HCT116 (cell line): Measurements from ENCODE around the gene INPP4A. TPM values are rescaled to one million over a fixed set of nuclear protein-coding genes. Genes with fewer than 3 reads are reported as not detected.

Experiments used
- ATAC-seq: fragments of 200-7000 bp; cut with Tn5 transposase; 2 replicates; pipeline ENCODE4 v1.9.1; 2020; ENCODE audit warnings: mild to moderate bottlenecking, moderate library complexity
- BruUV-seq: library from RNA; stranded (reverse); fragments of 400-500 nt; replicated peaks from 2 replicates; lab custom pipeline; 2021; lab: Mats Ljungman, UMichigan
- CTCF ChIA-PET: fragments of 300-600 bp; sonication (Branson Sonifier 250); formaldehyde crosslinking; loops from one replicate; lab custom pipeline; 2021; ENCODE audit warnings: antibody characterized with exemption; lab: Charles Lee
- POLR2A ChIA-PET: fragments of 300-600, 350-600 bp; sonication (Branson Sonifier 250); formaldehyde crosslinking; loops from one replicate; lab custom pipeline; 2021; ENCODE audit warnings: antibody characterized with exemption; lab: Charles Lee
- RAD21 ChIA-PET, 2 experiments: fragments of 300-600 bp; sonication (Branson Sonifier 250); formaldehyde crosslinking; loops; one replicate each; lab custom pipeline; 2023; ENCODE audit warnings: low total read pairs in 2 of 2; ENCODE audit not compliant: uncharacterized antibody in 2 of 2, unreplicated experiment in 2 of 2, low non-redundant PET in 1 of 2; lab: Charles Lee
- DNase-seq: peaks from one replicate; pipeline ENCODE4 v3.0.0-alpha.2; 2010; ENCODE audit warnings: low read depth, low spot score
- H2AFZ ChIP-seq: fragments of 200-600 bp; shearing (Covaris generic), sonication (generic); 2 replicates; pipeline ENCODE4 v1.6.1; 2017; ENCODE audit warnings: low read depth, mixed run types, mixed read lengths, antibody characterized with exemption, low read length; ENCODE audit not compliant: poor library complexity, severe bottlenecking
- H3K27ac ChIP-seq: 2 replicates; pipeline ENCODE4 v1.5.1; 2012; ENCODE audit warnings: low read depth, low read length
- H3K27me3 ChIP-seq: fragments of 200-600 bp; sonication (generic); 2 replicates; pipeline ENCODE4 v1.6.1; 2016; ENCODE audit warnings: mixed run types, low read length, mixed read lengths; ENCODE audit not compliant: insufficient read depth
- H3K36me3 ChIP-seq, 2 experiments: fragments of 200-500 bp in 1 of 2; fragments of 200-600 bp in 1 of 2; sonication (Bioruptor generic) in 1 of 2; sonication (generic) in 1 of 2; 2 replicates each; pipeline versions ENCODE4 v1.5.1 to v1.6.1; 2014 to 2016; ENCODE audit warnings: low read length in 2 of 2, inconsistent platforms in 1 of 2, mixed read lengths in 1 of 2, mixed run types in 1 of 2; ENCODE audit not compliant: insufficient read depth in 2 of 2, control insufficient read depth in 1 of 2
- H3K4me1 ChIP-seq, 2 experiments: fragments of 200-600 bp in 1 of 2; sonication (generic) in 1 of 2; 2 replicates each; pipeline versions ENCODE4 v1.5.1 to v1.6.1; 2012 to 2017; ENCODE audit warnings: low read length in 2 of 2, inconsistent platforms in 1 of 2, mild to moderate bottlenecking in 1 of 2, mixed read lengths in 1 of 2, mixed run types in 1 of 2, moderate library complexity in 1 of 2; ENCODE audit not compliant: insufficient read depth in 2 of 2, control insufficient read depth in 1 of 2
- H3K4me2 ChIP-seq: fragments of 200-600 bp; sonication (generic); 2 replicates; pipeline ENCODE4 v1.6.1; 2017; ENCODE audit warnings: mixed run types, low read length, mixed read lengths
- H3K4me3 ChIP-seq, 2 experiments: fragments of 200-600 bp in 1 of 2; sonication (generic) in 1 of 2; replicated peaks in 1 of 2; 2 replicates each; pipeline ENCODE4 v1.5.1; 2011 to 2016; ENCODE audit warnings: low read length in 2 of 2, control low read depth in 1 of 2, low read depth in 1 of 2, mild to moderate bottlenecking in 1 of 2, mixed read lengths in 1 of 2, mixed run types in 1 of 2
- H3K79me2 ChIP-seq: fragments of 200-600 bp; sonication (generic); 2 replicates; pipeline ENCODE4 v1.6.1; 2017; ENCODE audit warnings: mild to moderate bottlenecking, mixed run types, low read length, moderate library complexity, mixed read lengths; ENCODE audit not compliant: insufficient read depth
- H3K9ac ChIP-seq: fragments of 200-600 bp; sonication (generic); 2 replicates; pipeline ENCODE4 v1.6.1; 2016; ENCODE audit warnings: low read length, mixed read lengths
- H3K9me2 ChIP-seq: fragments of 200-600 bp; sonication (generic), shearing (Covaris generic); 2 replicates; pipeline ENCODE4 v1.6.1; 2017; ENCODE audit warnings: mixed run types, mild to moderate bottlenecking, moderate library complexity; ENCODE audit not compliant: insufficient read depth
- H3K9me3 ChIP-seq, 2 experiments: fragments of 200-500 bp in 1 of 2; fragments of 200-600 bp in 1 of 2; sonication (Bioruptor generic) in 1 of 2; sonication (generic) in 1 of 2; 2 replicates each; pipeline ENCODE4 v1.6.1; 2014 to 2017; ENCODE audit warnings: low read length in 2 of 2, mixed read lengths in 2 of 2, inconsistent platforms in 1 of 2, low read depth in 1 of 2, mild to moderate bottlenecking in 1 of 2, mixed run types in 1 of 2, moderate library complexity in 1 of 2; ENCODE audit not compliant: control insufficient read depth in 1 of 2, insufficient read depth in 1 of 2
- H4K20me1 ChIP-seq: fragments of 200-600 bp; sonication (generic), shearing (Covaris generic); 2 replicates; pipeline ENCODE4 v1.6.1; 2017; ENCODE audit warnings: mixed run types, mild to moderate bottlenecking, moderate library complexity; ENCODE audit not compliant: insufficient read depth
- ATF3 ChIP-seq: IDR thresholded peaks from 2 replicates; pipeline ENCODE4 v1.6.1; 2012
- CEBPB ChIP-seq: IDR thresholded peaks from 2 replicates; pipeline ENCODE4 v1.6.1; 2012; ENCODE audit warnings: low read depth
- EGR1 ChIP-seq: IDR thresholded peaks from 2 replicates; pipeline ENCODE4 v1.6.1; 2012; ENCODE audit warnings: low read depth
- ELF1 ChIP-seq: IDR thresholded peaks from 2 replicates; pipeline ENCODE4 v1.6.1; 2012; ENCODE audit warnings: low read depth, borderline replicate concordance
- EZH2 ChIP-seq: fragments of 200-600 bp; sonication (generic); IDR thresholded peaks from 2 replicates; pipeline ENCODE4 v1.6.1; 2017; ENCODE audit warnings: antibody characterized with exemption, mixed run types
- EZH2phosphoT487 ChIP-seq: fragments of 200-600 bp; IDR thresholded peaks from 2 replicates; pipeline ENCODE4 v1.6.1; 2018; ENCODE audit warnings: antibody characterized with exemption, borderline replicate concordance
- FOSL1 ChIP-seq: IDR thresholded peaks from 2 replicates; pipeline ENCODE4 v1.6.1; 2012; ENCODE audit warnings: low read depth
- JUND ChIP-seq: IDR thresholded peaks from 2 replicates; pipeline ENCODE4 v1.6.1; 2012
- MAX ChIP-seq: IDR thresholded peaks from 2 replicates; pipeline ENCODE4 v1.6.1; 2012
- POLR2A ChIP-seq: IDR thresholded peaks from 2 replicates; pipeline ENCODE4 v1.7.0; 2011; ENCODE audit warnings: borderline replicate concordance; ENCODE audit not compliant: insufficient read depth, insufficient read length; ENCODE audit errors: extremely low read depth
- RAD21 ChIP-seq: IDR thresholded peaks from 2 replicates; pipeline ENCODE4 v1.6.1; 2012; ENCODE audit warnings: low read depth, mild to moderate bottlenecking
- TCF7L2 ChIP-seq: IDR thresholded peaks from 2 replicates; pipeline ENCODE4 v1.7.0; 2011; ENCODE audit warnings: borderline replicate concordance, inconsistent platforms; ENCODE audit not compliant: insufficient read depth, insufficient read length; ENCODE audit errors: extremely low read depth
- ZNF274 ChIP-seq: fragments of 200-500 bp; sonication (Bioruptor generic); IDR thresholded peaks from 2 replicates; pipeline ENCODE4 v1.6.1; 2014; ENCODE audit warnings: mild to moderate bottlenecking, low read depth, low read length, inconsistent platforms
- intact Hi-C: fragments of 100-400 bp; cut with micrococcal nuclease; formaldehyde crosslinking; loops from 2 replicates; pipeline ENCODE4 v1.10.0; 2022
- total RNA-seq: library from RNA; stranded (reverse); gene quantifications from one replicate; pipeline ENCODE4 v1.2.1, GENCODE V29; 2021; ENCODE audit not compliant: unreplicated experiment
- TF ChIP-seq, protein P1 (sequence below): IDR thresholded peaks from 2 replicates; pipeline ENCODE4 v1.6.1; 2012; ENCODE audit warnings: low read depth
- TF ChIP-seq, protein P2 (sequence below), 3 experiments: fragments of 200-600 bp in 1 of 3; sonication (generic) in 1 of 3; IDR thresholded peaks in 2 of 3; conservative IDR thresholded peaks in 1 of 3; 2 replicates each; pipeline ENCODE4 v1.5.1; 2012 to 2017; ENCODE audit warnings: low read depth in 2 of 3, low read length in 2 of 3, antibody characterized with exemption in 1 of 3, borderline replicate concordance in 1 of 3, control low read depth in 1 of 3, mild to moderate bottlenecking in 1 of 3, mixed read lengths in 1 of 3, mixed run types in 1 of 3, moderate library complexity in 1 of 3; ENCODE audit not compliant: insufficient read depth in 1 of 3

The INPP4A gene
- total RNA-seq, 1 experiment from 2014 or later = 18.5 TPM

DNA sequence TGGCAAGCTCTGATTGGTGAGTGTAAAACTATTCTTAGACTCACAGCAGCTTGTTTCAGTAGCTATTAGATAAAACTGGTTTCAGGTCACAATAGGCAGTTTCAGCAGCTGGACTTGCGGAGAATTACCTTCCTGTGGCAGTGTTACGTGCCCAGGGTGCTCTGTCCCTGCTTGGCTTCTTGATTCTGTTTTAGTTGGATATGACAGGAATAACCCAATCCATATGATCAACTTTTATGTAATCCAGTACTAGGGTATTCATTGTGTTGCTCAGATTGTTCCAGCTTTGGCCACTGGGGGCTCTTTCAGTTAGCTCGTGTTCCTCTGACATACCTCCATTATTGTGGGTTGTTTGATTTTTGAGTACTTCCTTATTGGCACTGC lies 43.1 kb downstream of the INPP4A start (continued):
- TF ChIP-seq, protein P1, sequence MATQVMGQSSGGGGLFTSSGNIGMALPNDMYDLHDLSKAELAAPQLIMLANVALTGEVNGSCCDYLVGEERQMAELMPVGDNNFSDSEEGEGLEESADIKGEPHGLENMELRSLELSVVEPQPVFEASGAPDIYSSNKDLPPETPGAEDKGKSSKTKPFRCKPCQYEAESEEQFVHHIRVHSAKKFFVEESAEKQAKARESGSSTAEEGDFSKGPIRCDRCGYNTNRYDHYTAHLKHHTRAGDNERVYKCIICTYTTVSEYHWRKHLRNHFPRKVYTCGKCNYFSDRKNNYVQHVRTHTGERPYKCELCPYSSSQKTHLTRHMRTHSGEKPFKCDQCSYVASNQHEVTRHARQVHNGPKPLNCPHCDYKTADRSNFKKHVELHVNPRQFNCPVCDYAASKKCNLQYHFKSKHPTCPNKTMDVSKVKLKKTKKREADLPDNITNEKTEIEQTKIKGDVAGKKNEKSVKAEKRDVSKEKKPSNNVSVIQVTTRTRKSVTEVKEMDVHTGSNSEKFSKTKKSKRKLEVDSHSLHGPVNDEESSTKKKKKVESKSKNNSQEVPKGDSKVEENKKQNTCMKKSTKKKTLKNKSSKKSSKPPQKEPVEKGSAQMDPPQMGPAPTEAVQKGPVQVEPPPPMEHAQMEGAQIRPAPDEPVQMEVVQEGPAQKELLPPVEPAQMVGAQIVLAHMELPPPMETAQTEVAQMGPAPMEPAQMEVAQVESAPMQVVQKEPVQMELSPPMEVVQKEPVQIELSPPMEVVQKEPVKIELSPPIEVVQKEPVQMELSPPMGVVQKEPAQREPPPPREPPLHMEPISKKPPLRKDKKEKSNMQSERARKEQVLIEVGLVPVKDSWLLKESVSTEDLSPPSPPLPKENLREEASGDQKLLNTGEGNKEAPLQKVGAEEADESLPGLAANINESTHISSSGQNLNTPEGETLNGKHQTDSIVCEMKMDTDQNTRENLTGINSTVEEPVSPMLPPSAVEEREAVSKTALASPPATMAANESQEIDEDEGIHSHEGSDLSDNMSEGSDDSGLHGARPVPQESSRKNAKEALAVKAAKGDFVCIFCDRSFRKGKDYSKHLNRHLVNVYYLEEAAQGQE = no peak

- TF ChIP-seq RAD21 (no peak), ZNF274 (no peak), POLR2A (no peak), ELF1 (no peak), MAX (no peak), ATF3 (no peak), CEBPB (no peak), JUND (no peak), EZH2 (no peak), EZH2phosphoT487 (no peak), EGR1 (no peak), TCF7L2 (no peak), FOSL1 (no peak)
- TF ChIP-seq, protein P2, sequence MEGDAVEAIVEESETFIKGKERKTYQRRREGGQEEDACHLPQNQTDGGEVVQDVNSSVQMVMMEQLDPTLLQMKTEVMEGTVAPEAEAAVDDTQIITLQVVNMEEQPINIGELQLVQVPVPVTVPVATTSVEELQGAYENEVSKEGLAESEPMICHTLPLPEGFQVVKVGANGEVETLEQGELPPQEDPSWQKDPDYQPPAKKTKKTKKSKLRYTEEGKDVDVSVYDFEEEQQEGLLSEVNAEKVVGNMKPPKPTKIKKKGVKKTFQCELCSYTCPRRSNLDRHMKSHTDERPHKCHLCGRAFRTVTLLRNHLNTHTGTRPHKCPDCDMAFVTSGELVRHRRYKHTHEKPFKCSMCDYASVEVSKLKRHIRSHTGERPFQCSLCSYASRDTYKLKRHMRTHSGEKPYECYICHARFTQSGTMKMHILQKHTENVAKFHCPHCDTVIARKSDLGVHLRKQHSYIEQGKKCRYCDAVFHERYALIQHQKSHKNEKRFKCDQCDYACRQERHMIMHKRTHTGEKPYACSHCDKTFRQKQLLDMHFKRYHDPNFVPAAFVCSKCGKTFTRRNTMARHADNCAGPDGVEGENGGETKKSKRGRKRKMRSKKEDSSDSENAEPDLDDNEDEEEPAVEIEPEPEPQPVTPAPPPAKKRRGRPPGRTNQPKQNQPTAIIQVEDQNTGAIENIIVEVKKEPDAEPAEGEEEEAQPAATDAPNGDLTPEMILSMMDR (IDR thresholded peaks at IDR 0.05 in 2 of 3, conservative IDR thresholded peaks at IDR 0.05 in 1 of 3; ENCODE audit: borderline replicate concordance in 1 of 3, insufficient read depth in 1 of 3, low read depth in 2 of 3, low read length in 2 of 3) = no peak
- TF ChIP-seq, protein P1 = no peak
- Histone ChIP-seq H3K9me3 (no peaks in the 10 kb centered on the region), H3K4me2 (no peak overlapping the region), H3K36me3 (no peaks in the 10 kb centered on the region), H3K27ac (no peak overlapping the region), H3K4me1 (peaks cover 0 to 12% of the 10 kb centered on the region in 2 experiments; a peak in 1 of 4 replicates), H2AFZ (no peak overlapping the region), H4K20me1 (no peaks in the 10 kb centered on the region), H3K9me2 (no peaks in the 10 kb centered on the region), H3K9ac (no peak overlapping the region), H3K79me2 (peaks cover 5% of the 10 kb centered on the region), H3K27me3 (no peaks in the 10 kb centered on the region), H3K4me3 (no peak overlapping the region)
- intact Hi-C loops = no loop called here
- ChIA-PET RAD21 (no interaction called here), CTCF (interaction anchor here (1.2 to 1.3 kb wide), 4 partner anchors 8 to 55 kb away, joined by 3 to 5 read pairs (median 4); no protein-coding TSS in a partner anchor), POLR2A (no interaction called here)
- ATAC-seq (no peak), DNase-seq (no peak)
- no TSS peak for BruUV-seq
Observed at GRCh38 chr2:98488252-98488651, 43.6 kb downstream of the INPP4A start.
